ENCODE measurements around the gene CDK5RAP3.
A peak's percentile ranks its signal among the peaks of the same experiment; 100 is the strongest.
"Not testable (repeated sequence)": the region's sequence is repeated elsewhere in the genome, so short reads cannot be mapped to it uniquely, and the experiment has no call there.

The CDK5RAP3 gene, protein sequence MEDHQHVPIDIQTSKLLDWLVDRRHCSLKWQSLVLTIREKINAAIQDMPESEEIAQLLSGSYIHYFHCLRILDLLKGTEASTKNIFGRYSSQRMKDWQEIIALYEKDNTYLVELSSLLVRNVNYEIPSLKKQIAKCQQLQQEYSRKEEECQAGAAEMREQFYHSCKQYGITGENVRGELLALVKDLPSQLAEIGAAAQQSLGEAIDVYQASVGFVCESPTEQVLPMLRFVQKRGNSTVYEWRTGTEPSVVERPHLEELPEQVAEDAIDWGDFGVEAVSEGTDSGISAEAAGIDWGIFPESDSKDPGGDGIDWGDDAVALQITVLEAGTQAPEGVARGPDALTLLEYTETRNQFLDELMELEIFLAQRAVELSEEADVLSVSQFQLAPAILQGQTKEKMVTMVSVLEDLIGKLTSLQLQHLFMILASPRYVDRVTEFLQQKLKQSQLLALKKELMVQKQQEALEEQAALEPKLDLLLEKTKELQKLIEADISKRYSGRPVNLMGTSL
- 28.0 to 36.6 (median 29.6) reads per million in 3 donors for total RNA-seq

DNA sequence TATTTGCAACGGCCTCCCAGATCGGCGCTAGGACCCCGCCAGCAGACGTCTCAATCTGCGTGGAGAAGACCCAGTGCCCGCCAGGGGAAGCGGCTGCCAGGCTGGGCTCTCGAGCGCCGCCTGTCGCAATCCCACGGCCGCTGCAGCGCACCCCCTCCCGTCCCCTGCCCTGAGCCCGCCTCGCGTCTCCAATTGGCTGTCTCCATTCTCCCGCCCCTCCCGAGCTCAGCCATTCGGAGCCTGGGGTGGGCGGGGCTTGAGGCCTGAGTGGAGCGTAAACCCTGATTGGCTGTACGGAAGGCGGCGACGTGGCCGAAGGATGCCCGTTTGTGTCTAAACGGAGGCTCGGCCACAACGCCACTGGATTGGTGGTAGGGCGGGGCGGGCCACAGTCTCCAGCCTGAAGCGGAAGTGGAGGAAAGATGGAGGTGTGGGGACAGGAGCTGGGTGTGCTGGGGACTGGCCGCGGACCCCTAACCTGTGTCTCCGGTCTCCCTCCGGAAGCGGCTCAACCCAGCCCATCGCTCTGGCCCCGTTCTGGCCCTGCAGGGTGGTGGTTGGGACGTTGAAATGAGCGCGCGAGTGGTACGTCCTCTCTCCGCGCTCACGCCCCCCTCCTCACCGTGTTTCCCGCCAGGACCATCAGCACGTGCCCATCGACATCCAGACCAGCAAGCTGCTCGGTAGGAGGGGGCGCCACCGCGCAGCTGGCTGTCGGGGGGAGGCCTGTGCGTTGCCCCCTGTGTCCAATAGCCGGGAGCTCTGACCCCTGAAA is at the start of gene CDK5RAP3:
CDK5RAP3 (plus strand) TSS at position 389 of the 775 bp plus-strand sequence; CDS start at position 423, 34 bp downstream.
- peak; percentile 96 to 97 (median 97) for DNase-seq
- no peaks in the 10 kb centered on the region for H3K9me3 ChIP-seq (ENCODE audit: control insufficient read depth, low read length)
- no peaks in the 10 kb centered on the region for H3K27me3 ChIP-seq (replicated peaks; ENCODE audit: control insufficient read depth, insufficient read depth, low read length, poor library complexity, severe bottlenecking)
- H3K4me3 ChIP-seq (ENCODE audit: insufficient read depth, low read depth, low read length, poor library complexity, severe bottlenecking) = peak within 1 kb of the TSS; percentile 83
- H3K4me1 ChIP-seq (ENCODE audit: control insufficient read depth, insufficient read depth, low read length, poor library complexity, severe bottlenecking) = peaks cover 17% of the 10 kb centered on the region
- H3K36me3 ChIP-seq (ENCODE audit: control insufficient read depth, insufficient read depth, low read length) = peaks cover 16% of the 10 kb centered on the region
- peak within 1 kb of the TSS; percentile 59 for H3K27ac ChIP-seq (ENCODE audit: insufficient read depth, low read length, poor library complexity, severe bottlenecking)

DNA sequence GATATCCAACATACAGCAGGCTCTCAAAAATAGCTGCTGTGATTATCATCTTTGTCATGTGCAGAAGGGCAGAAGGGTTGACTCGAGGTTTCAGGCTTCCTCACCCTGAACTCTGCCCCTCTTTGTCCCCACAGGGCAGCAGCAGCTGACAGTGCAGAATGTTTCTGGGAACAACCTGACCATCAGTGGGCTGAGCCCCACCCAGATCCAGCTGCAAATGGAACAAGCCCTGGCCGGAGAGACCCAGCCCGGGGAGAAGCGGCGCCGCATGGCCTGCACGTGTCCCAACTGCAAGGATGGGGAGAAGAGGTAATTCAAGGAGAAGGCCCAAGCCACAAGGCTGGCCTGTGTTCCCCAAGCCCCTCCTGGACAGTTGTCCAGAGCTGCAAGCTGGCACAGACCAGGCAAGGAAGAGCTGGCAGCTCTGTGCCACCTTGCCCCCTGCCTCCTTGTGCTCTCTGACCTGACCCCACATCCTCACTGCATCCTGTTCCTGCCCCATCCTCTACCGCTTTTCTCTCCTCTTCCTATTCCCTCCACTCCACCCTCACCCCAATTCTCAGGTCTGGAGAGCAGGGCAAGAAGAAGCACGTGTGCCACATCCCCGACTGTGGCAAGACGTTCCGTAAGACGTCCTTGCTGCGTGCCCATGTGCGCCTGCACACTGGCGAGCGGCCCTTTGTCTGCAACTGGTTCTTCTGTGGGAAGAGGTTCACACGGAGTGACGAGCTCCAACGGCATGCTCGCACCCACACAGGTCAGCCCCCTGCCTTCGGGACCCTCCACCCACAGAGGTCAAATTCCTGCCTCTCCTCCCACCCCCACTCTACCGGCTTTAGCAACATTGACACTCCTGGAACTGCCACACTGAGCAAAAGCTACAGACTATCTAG is 45.9 kb upstream of the CDK5RAP3 start:
- H3K27ac ChIP-seq (ENCODE audit: insufficient read depth, low read length, poor library complexity, severe bottlenecking) = no peak overlapping the region
- no peaks in the 10 kb centered on the region for H3K4me1 ChIP-seq (ENCODE audit: control insufficient read depth, insufficient read depth, low read length, poor library complexity, severe bottlenecking)
- H3K9me3 ChIP-seq (ENCODE audit: control insufficient read depth, low read length) = no peaks in the 10 kb centered on the region
- H3K4me3 ChIP-seq (ENCODE audit: insufficient read depth, low read depth, low read length, poor library complexity, severe bottlenecking) = no peak overlapping the region
- DNase-seq = no peak
- H3K27me3 ChIP-seq (replicated peaks; ENCODE audit: control insufficient read depth, insufficient read depth, low read length, poor library complexity, severe bottlenecking) = no peaks in the 10 kb centered on the region
- H3K36me3 ChIP-seq (ENCODE audit: control insufficient read depth, insufficient read depth, low read length) = peaks cover 80% of the 10 kb centered on the region

DNA sequence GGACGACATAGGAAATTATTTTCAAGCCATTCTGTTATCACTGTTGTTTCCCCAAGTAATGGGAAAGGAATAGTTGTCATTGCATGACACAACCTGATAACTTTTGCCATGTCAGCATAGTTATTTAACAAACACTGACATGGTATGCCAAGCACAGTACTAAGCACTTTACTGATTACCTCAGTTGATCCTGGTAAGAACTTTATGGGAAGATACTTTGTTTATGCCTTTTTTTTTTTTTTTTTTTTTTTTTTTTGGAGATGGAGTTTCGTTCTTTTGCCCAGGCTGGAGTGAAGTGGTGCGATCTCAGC is 45.3 kb upstream of the CDK5RAP3 start:
- DNase-seq = no peak
- Histone ChIP-seq H3K27ac (ENCODE audit: insufficient read depth, low read length, poor library complexity, severe bottlenecking) (no peak overlapping the region), H3K27me3 (replicated peaks; ENCODE audit: control insufficient read depth, insufficient read depth, low read length, poor library complexity, severe bottlenecking) (no peaks in the 10 kb centered on the region), H3K9me3 (ENCODE audit: control insufficient read depth, low read length) (no peaks in the 10 kb centered on the region), H3K4me3 (ENCODE audit: insufficient read depth, low read depth, low read length, poor library complexity, severe bottlenecking) (no peak overlapping the region), H3K4me1 (ENCODE audit: control insufficient read depth, insufficient read depth, low read length, poor library complexity, severe bottlenecking) (no peaks in the 10 kb centered on the region), H3K36me3 (ENCODE audit: control insufficient read depth, insufficient read depth, low read length) (peaks cover 84% of the 10 kb centered on the region)

DNA sequence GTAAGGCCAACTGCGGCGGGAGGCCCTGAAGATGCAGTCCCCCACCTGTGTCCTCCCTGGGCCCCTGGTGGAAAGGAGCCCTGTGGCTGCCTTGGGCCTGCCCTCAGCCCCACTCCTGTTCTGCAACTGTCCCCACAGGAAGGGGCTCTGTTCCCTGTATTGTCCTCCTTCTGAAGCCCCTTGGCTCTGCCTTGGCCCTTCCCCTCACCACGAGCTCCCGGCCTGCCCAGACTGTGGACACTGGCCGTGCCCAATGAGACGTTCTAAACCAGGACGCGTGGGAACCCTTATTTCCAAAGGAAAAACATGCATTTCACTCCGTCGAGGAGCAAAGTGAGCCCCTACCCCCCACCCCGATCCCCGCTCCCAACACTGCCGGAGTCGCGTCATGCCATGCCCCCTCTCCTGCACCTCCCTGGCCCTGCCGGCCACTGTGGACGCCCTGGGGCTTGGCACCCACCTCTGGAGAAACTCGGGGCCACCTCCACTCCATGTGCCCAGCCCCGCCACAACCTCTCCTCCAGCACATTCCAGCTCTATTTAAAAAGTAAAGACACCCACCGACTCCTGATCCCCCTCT is 43.0 kb upstream of the CDK5RAP3 start:
- no peaks in the 10 kb centered on the region for H3K27me3 ChIP-seq (replicated peaks; ENCODE audit: control insufficient read depth, insufficient read depth, low read length, poor library complexity, severe bottlenecking)
- no peak for DNase-seq
- H3K27ac ChIP-seq (ENCODE audit: insufficient read depth, low read length, poor library complexity, severe bottlenecking) = no peak overlapping the region
- H3K4me1 ChIP-seq (ENCODE audit: control insufficient read depth, insufficient read depth, low read length, poor library complexity, severe bottlenecking) = no peaks in the 10 kb centered on the region
- H3K9me3 ChIP-seq (ENCODE audit: control insufficient read depth, low read length) = no peaks in the 10 kb centered on the region
- no peak overlapping the region for H3K4me3 ChIP-seq (ENCODE audit: insufficient read depth, low read depth, low read length, poor library complexity, severe bottlenecking)
- peaks cover 72% of the 10 kb centered on the region for H3K36me3 ChIP-seq (ENCODE audit: control insufficient read depth, insufficient read depth, low read length)

DNA sequence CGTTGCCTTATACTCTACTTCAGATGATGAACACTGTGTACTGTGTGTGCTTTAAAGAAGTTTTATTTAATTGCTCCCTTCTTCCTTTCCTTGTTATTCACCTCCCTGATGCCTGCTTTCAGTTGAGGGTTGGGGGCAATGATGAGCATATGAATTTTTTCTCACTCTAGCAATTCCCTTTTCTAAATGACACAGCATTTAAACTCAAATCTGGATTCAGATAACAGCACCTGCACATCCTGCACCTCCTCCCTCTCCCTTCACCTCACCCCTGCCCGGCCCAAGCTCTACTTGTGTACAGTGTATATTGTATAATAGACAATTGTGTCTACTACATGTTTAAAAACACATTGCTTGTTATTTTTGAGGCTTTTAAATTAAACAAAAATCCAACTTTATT is 42.5 kb upstream of the CDK5RAP3 start:
- Histone ChIP-seq H3K4me1 (ENCODE audit: control insufficient read depth, insufficient read depth, low read length, poor library complexity, severe bottlenecking) (no peaks in the 10 kb centered on the region), H3K27me3 (replicated peaks; ENCODE audit: control insufficient read depth, insufficient read depth, low read length, poor library complexity, severe bottlenecking) (no peaks in the 10 kb centered on the region), H3K9me3 (ENCODE audit: control insufficient read depth, low read length) (no peaks in the 10 kb centered on the region), H3K27ac (ENCODE audit: insufficient read depth, low read length, poor library complexity, severe bottlenecking) (no peak overlapping the region), H3K36me3 (ENCODE audit: control insufficient read depth, insufficient read depth, low read length) (peaks cover 67% of the 10 kb centered on the region), H3K4me3 (ENCODE audit: insufficient read depth, low read depth, low read length, poor library complexity, severe bottlenecking) (no peak overlapping the region)
- no peak for DNase-seq

DNA sequence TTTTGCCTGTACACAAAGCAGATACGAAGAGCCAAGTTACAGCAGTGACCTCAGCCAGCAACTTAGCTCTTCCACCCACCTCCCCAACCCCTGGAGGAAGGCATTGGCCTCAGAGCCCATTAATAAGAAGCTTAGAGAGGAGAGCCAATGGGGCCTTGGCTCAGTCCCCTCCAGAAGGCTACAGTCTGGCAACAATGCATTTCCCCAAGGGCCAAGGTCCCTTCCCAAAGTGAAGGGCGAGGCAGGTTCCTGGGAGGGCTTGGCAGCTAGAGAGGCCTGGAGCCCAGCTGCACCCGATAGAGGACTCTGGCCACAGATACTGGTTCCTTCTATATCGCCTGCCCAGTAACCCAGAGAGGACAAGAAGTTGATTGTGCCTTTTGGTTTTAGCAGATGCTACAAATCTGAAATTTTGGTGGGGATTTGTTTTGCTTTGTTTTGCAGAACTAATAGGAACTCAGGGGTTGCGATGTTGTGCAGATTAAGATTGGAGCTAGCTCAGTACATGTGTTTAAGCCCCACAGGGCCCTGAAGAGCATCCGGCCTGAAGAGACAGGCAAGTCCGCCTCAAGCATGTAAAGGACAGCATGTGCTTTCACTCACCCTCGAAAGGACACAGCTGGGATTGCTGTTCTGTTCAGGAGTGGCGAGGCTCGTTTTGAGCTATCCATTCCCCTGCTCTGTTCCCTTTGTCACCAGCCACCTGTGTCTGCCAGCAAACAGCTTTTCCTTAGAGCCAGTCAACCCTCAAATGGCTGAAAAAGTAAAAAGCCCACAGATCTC is 41.5 kb upstream of the CDK5RAP3 start:
- Histone ChIP-seq H3K27ac (ENCODE audit: insufficient read depth, low read length, poor library complexity, severe bottlenecking) (no peak overlapping the region), H3K36me3 (ENCODE audit: control insufficient read depth, insufficient read depth, low read length) (peaks cover 58% of the 10 kb centered on the region)

DNA sequence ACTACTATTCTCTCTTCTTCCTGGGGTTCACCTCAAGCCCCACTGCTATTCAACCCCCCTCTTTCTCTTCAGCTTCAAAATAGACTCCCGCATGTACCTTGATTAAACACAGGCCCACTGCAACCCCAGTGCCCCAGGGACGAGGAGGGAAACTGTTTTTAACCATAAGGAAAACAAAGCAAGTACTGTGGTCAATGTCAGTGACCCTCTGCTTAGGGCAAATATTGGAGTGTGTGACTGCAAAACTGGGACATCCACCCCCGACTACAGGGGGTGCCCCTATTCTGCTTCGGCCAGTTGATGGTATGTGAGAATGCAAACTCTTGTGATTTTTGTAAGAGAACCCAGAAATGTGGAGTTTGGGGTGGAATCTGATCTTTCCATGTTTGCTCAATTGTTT is 39.1 kb upstream of the CDK5RAP3 start:
- no peaks in the 10 kb centered on the region for H3K4me1 ChIP-seq (ENCODE audit: control insufficient read depth, insufficient read depth, low read length, poor library complexity, severe bottlenecking)
- H3K27me3 ChIP-seq (replicated peaks; ENCODE audit: control insufficient read depth, insufficient read depth, low read length, poor library complexity, severe bottlenecking) = no peaks in the 10 kb centered on the region
- H3K36me3 ChIP-seq (ENCODE audit: control insufficient read depth, insufficient read depth, low read length) = peaks cover 34% of the 10 kb centered on the region
- no peak overlapping the region for H3K27ac ChIP-seq (ENCODE audit: insufficient read depth, low read length, poor library complexity, severe bottlenecking)
- no peak overlapping the region for H3K4me3 ChIP-seq (ENCODE audit: insufficient read depth, low read depth, low read length, poor library complexity, severe bottlenecking)
- DNase-seq = no peak
- H3K9me3 ChIP-seq (ENCODE audit: control insufficient read depth, low read length) = no peaks in the 10 kb centered on the region

More for the DNA sequence above, 41.5 kb upstream of the CDK5RAP3 start:
- Histone ChIP-seq H3K9me3 (ENCODE audit: control insufficient read depth, low read length) (no peaks in the 10 kb centered on the region), H3K27me3 (replicated peaks; ENCODE audit: control insufficient read depth, insufficient read depth, low read length, poor library complexity, severe bottlenecking) (no peaks in the 10 kb centered on the region), H3K4me3 (ENCODE audit: insufficient read depth, low read depth, low read length, poor library complexity, severe bottlenecking) (no peak overlapping the region), H3K4me1 (ENCODE audit: control insufficient read depth, insufficient read depth, low read length, poor library complexity, severe bottlenecking) (no peaks in the 10 kb centered on the region)
- no peak for DNase-seq

DNA sequence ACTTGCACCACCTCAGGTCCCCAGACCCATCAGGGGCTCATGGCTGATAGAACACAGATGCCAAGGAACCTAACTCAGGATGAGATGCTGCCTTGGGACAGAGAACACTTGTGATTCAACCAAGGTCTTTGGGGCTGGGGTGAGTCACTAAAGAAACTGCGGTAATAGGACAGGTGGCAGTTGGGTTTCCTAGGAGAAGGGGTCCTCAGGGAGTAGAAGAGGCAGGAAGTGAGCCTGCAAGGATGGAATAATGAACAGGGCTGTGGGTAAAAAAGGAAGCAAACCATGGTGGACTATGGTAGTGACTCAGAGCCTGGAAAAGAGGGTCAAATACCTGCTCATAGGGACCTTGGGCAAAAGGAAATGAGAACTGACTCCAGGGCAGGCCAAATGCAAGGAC is 36.1 kb upstream of the CDK5RAP3 start:
- no peaks in the 10 kb centered on the region for H3K4me1 ChIP-seq (ENCODE audit: control insufficient read depth, insufficient read depth, low read length, poor library complexity, severe bottlenecking)
- H3K4me3 ChIP-seq (ENCODE audit: insufficient read depth, low read depth, low read length, poor library complexity, severe bottlenecking) = no peak overlapping the region
- DNase-seq = no peak
- no peaks in the 10 kb centered on the region for H3K27me3 ChIP-seq (replicated peaks; ENCODE audit: control insufficient read depth, insufficient read depth, low read length, poor library complexity, severe bottlenecking)
- no peak overlapping the region for H3K27ac ChIP-seq (ENCODE audit: insufficient read depth, low read length, poor library complexity, severe bottlenecking)
- H3K36me3 ChIP-seq (ENCODE audit: control insufficient read depth, insufficient read depth, low read length) = peaks cover 6% of the 10 kb centered on the region
- H3K9me3 ChIP-seq (ENCODE audit: control insufficient read depth, low read length) = no peaks in the 10 kb centered on the region

DNA sequence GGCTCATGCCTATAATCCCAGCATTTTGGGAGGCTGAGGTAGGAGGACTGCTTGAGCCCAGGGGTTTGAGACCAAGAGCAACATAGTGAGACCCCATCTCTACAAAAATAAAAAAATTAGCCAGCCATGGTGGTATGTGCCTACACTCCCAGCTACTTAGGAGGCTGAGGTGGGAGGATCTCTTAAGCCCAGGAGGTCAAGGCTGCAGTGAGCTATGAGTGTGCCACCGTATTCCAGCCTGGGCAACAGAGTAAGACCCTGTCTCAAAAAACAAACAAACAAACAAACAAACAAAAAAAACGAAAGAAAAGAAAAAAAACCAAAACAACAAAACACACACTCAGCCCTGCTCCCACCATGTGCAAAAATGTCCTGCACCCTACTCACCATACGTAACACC is 35.4 kb upstream of the CDK5RAP3 start:
- not testable (repeated sequence) for H3K27ac ChIP-seq (ENCODE audit: insufficient read depth, low read length, poor library complexity, severe bottlenecking); H3K9me3 ChIP-seq (ENCODE audit: control insufficient read depth, low read length); H3K27me3 ChIP-seq (replicated peaks; ENCODE audit: control insufficient read depth, insufficient read depth, low read length, poor library complexity, severe bottlenecking)

More for the DNA sequence above, 35.4 kb upstream of the CDK5RAP3 start:
- not testable (repeated sequence) for H3K4me1 ChIP-seq (ENCODE audit: control insufficient read depth, insufficient read depth, low read length, poor library complexity, severe bottlenecking); H3K36me3 ChIP-seq (ENCODE audit: control insufficient read depth, insufficient read depth, low read length); DNase-seq; H3K4me3 ChIP-seq (ENCODE audit: insufficient read depth, low read depth, low read length, poor library complexity, severe bottlenecking)
